22Rv1 (cell line): ENCODE results near the gene FBXO45.
"Not testable (repeated sequence)": the region's sequence is repeated elsewhere in the genome, so short reads cannot be mapped to it uniquely, and the experiment has no call there.

ENCODE experiments used
- H3K27ac ChIP-seq: fragments of 450-650 bp; 2 replicates; pipeline ENCODE4 v1.5.1; 2017
- ZFX ChIP-seq: fragments of 450-650 bp; IDR thresholded peaks from 2 replicates; pipeline ENCODE4 v1.6.1; 2017; ENCODE audit warnings: antibody characterized with exemption, borderline replicate concordance
- TF ChIP-seq, protein P1 (sequence below): fragments of 450-650 bp; IDR thresholded peaks from 2 replicates; pipeline ENCODE4 v1.5.1; 2017; ENCODE audit warnings: mild to moderate bottlenecking

Gene FBXO45

DNA sequence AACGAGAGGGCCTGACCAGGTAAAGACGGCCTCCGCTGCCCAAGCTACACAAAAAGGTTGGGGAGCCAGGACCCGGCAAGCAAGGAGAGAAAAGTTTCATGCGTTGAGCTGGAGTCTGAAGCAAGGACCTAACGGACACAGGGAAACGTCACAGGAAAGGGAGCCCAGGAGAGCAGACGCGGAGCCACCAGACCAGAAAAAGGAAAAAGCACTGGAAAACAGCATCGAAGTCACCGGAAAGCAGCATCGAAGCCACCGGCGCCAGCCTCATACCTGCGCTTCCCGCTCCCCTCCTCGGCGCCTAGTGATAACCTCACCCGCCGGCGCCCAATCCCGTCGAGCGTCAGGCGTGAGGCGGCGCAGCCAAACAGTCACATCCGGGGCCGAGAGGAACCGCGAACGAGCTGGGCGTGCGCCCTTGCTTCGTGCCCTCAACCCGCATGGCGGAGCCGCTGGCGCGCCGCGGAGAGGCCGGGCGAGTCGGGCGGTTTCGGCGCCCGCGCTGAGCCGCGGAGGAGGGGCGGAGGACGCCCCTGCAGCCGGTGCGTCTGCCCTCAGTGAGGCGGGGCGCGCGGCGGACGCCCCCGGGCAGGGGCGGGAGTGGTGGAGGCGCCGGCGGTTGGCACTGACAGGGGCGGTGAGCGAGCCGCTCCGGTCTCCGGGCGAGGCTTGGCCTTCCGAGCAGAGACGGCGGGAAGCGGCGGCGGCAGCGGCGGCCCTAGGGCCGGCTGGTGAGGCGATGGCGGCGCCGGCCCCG is at the start of gene FBXO45, which contains the start of gene WDR53:
FBXO45 (plus strand) TSS at position 415 of the 757 bp plus-strand sequence; CDS start at position 740, 325 bp downstream.
WDR53 (minus strand) TSS at position 309 of the 757 bp plus-strand sequence. CDS start 7,079 bp downstream, outside the sequence.
- peak within 1 kb of the TSS; percentile 88 for H3K27ac ChIP-seq
- no peak for TF ChIP-seq ZFX
- TF ChIP-seq, protein P1, sequence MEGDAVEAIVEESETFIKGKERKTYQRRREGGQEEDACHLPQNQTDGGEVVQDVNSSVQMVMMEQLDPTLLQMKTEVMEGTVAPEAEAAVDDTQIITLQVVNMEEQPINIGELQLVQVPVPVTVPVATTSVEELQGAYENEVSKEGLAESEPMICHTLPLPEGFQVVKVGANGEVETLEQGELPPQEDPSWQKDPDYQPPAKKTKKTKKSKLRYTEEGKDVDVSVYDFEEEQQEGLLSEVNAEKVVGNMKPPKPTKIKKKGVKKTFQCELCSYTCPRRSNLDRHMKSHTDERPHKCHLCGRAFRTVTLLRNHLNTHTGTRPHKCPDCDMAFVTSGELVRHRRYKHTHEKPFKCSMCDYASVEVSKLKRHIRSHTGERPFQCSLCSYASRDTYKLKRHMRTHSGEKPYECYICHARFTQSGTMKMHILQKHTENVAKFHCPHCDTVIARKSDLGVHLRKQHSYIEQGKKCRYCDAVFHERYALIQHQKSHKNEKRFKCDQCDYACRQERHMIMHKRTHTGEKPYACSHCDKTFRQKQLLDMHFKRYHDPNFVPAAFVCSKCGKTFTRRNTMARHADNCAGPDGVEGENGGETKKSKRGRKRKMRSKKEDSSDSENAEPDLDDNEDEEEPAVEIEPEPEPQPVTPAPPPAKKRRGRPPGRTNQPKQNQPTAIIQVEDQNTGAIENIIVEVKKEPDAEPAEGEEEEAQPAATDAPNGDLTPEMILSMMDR = no peak

GRCh38 chr3:196518966-196519717 is 49.3 kb upstream of the FBXO45 start:
- H3K27ac ChIP-seq = no peak overlapping the region
- TF ChIP-seq ZFX = no peak
- TF ChIP-seq, protein P1 = peak; percentile 55

- no peak for TF ChIP-seq ZFX
- TF ChIP-seq, protein P1 = no peak
Measured at GRCh38 chr3:196519718-196520082, 48.8 kb upstream of the FBXO45 start.

GRCh38 chr3:196521291-196521690 is 47.2 kb upstream of the FBXO45 start:
- H3K27ac ChIP-seq = not testable (repeated sequence)

More at GRCh38 chr3:196519718-196520082, 48.8 kb upstream of the FBXO45 start:
- H3K27ac ChIP-seq = no peak overlapping the region

DNA sequence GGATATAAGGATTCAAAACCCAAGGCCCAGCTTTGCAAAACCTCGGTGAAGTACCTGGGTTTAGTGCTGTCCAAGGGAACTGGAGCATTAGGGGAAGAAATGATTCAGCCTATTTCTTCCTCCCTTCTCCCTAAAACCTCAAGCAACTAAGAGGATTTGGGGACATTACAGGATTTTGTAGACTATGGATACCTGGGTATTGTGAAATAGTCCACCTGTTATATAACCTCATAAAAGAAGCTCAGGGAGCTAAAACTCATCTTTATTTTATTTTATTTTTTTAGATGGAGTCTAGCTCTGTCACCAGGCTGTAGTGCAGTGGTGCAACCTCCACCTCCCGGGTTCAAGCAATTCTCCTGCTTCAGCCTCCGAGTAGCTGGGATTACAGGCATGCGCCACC is 44.6 kb upstream of the FBXO45 start:
- H3K27ac ChIP-seq = no peak overlapping the region
- TF ChIP-seq, protein P1 = no peak
- TF ChIP-seq ZFX = no peak

DNA sequence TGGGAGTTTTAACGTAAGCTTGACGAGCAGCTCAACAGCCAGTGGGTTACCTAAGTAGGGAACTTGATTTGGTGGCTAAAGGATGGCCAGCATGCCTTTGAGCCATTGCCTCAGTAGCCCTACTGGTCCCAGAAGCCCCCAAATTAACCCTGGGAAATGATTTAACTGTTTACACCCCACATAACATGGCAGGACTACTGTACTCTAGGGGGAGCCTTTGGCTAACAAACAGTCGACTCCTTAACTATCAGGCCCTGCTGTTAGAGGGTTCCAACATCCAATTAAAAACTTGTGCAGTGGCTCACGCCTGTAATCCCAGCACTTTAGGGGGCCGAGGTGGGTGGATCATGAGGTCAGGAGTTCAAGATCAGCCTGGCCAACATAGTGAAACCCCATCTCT is 43.9 kb upstream of the FBXO45 start:
- TF ChIP-seq, protein P1 = no peak
- TF ChIP-seq ZFX = no peak

GRCh38 chr3:196525141-196525540 is 43.3 kb upstream of the FBXO45 start:
- TF ChIP-seq, protein P1 = no peak
- TF ChIP-seq ZFX = no peak
- no peak overlapping the region for H3K27ac ChIP-seq

More for the DNA sequence above, 43.9 kb upstream of the FBXO45 start:
- no peak overlapping the region for H3K27ac ChIP-seq
